GM21515 (cell line): ENCODE data around the gene AOAH.

Source experiments
- ATAC-seq: cut with Tn5 transposase; IDR thresholded peaks from one replicate; pipeline ENCODE4 v1.9.1; 2021; ENCODE audit not compliant: unreplicated experiment

AOAH gene

GRCh38 chr7:36636126-36636525 lies 88.2 kb downstream of the AOAH start:
- ATAC-seq: no peak

GRCh38 chr7:36635091-36635490 lies 89.2 kb downstream of the AOAH start:
- ATAC-seq: no peak

DNA sequence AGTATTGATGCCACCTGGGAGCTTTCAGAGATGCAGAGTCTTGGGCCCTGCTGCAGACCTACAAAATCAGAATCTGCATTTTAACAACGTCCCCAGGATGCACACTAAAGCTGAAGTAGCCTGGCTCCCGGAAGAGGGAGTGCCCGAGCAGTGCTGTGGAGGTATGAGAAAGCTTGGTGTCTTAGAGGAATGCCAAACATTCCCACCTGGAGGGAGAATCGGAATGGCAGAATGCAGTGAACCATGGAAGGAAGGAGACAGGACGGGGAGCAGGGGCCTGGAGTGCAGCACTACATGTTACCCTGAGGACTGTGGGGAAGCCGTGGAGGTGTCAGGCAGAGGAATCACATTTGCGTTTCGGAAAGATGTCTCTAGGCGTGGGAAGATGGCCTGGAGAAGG lies 90.9 kb downstream of the AOAH start:
- ATAC-seq: no peak

DNA sequence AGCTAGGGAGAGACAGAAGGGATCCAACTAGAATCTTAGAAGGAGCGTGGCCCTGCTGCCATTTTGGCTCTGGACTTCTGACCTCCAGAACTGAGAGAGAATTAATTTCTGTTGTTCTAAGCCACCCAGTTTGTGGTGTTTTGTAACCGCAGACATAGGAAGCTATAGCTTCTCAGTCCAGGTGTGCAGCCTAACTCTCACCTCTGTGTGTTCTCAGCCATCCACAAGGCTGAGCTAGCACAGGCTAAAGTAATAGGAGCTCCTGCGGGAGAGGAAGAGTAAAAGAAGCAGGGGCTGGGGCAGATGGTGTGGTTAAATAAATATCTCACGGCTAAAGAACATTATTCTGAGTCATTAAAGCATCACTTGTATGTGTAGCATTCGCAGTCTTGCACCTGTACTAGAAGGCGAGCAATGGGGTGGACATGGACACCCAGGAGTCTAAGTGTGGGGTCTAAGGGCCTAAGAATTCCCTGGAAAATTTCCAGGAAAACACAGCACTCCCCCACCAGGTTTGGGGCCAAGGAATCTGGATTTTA lies 94.1 kb downstream of the AOAH start:
- ATAC-seq: no peak

GRCh38 chr7:36629351-36629750 lies 94.9 kb downstream of the AOAH start:
- ATAC-seq: no peak

DNA sequence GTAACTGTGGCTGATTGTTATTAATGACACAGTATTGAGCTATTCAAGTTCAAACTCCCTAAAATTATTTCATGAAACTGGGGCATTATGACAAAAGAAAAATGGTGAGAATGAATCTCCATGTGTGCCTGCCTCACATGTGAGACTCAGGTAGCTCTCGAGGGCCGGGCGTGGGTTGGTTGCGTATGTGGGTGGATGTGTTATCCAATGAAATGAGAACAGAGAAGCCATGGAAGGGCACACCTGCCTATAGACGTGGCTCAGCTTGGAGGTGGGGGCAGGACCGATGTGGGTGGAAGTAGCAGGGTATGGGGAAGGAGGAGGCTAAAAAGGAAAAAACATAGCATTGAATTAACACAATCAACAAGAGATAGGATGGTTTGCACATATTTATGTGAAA lies 96.5 kb downstream of the AOAH start:
- ATAC-seq: no peak

DNA sequence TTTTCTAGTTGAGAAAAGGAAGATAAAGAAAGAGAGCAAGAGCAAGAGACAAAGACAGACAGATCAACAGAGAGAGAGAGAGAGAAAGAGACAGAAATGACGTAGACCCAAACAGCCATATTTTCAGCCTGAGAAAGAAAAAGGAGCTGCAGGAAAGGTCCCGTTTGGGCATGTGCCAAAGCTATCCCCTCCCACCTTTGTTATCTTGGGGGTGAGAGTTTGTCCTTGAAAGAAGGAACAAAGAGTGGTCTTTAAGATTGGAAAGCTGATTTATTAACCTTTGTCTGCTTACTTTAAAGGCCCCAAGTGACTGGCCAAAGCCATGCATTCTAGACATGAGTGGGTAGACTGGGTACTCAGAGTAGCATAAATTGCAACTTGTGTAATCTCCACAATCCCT lies 98.2 kb downstream of the AOAH start:
- ATAC-seq: no peak

- ATAC-seq: no peak
Observed at GRCh38 chr7:36625247-36625646, 99.0 kb downstream of the AOAH start.

DNA sequence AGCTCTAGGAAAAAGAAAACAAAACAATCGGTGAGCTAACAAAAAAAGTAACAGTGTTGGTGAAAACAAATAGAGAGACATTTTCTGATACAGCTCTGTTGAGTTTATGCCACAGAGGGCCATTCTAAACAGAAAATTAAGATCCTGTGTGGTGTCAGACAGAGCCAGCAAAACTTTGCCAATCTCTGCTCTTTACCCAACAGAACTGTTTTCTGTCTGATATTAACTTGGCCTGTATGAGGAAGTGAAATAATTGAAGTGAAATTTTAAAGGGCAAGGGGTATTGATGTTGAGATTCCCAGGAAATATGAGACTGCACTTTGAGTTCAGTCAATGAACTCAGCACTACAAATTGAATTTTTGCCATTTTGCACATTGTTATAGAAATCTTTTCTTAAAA lies 101.0 kb downstream of the AOAH start:
- no peak for ATAC-seq

- no peak for ATAC-seq
Observed at GRCh38 chr7:36621396-36621795, 102.9 kb downstream of the AOAH start.

DNA sequence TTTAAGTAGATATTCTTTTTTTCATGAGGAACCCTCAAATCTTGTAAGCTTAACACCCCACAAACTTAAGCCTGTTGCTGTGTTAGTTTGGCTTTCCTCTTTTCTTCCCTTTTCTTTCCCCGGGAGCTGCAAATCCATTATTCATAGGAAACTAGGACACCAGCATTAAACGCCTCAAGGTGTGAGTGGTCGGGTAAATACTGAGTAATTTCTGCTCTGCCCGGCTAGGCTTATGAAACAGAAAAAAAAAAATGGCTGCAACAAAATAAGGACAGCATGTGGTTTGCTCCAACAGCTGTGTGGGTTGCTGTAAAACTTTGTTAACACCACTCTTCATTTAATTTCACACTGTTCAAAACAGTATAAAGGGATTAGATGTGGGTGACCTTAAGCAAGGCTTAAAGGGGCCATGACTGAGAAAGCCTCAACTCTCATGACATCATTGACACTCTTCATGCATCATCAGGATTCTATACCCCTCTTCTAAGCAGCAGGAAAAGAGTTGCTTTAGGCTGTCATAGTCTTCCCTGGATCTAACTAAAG lies 104.1 kb downstream of the AOAH start:
- no peak for ATAC-seq

GRCh38 chr7:36617408-36617807 lies 106.9 kb downstream of the AOAH start:
- no peak for ATAC-seq

- no peak for ATAC-seq
Observed at GRCh38 chr7:36615852-36616540, 108.3 kb downstream of the AOAH start.

- no peak for ATAC-seq
Observed at GRCh38 chr7:36614959-36615358, 109.3 kb downstream of the AOAH start.

- no peak for ATAC-seq
Observed at GRCh38 chr7:36613031-36613614, 111.2 kb downstream of the AOAH start.

DNA sequence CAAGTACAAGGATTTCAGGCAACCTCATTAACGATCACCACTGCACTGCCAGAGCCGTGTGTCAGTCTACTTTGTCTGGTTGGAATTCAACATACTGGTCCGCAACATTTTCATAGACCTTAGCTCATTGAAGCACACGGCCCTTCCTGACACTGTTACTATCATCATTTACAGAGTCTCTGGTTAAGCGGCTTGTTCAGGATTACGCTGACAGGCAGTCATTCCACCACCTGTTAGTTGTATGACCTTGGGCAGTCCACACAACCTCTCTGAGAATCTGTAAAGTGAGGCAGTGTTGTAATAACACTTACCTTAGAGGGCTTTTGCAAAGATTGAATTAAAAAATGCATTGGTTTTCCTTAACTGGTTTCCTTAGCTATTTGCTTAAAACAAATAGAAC lies 112.6 kb downstream of the AOAH start:
- no peak for ATAC-seq

- ATAC-seq: no peak
Observed at GRCh38 chr7:36607721-36608095, 116.6 kb downstream of the AOAH start.

- no peak for ATAC-seq
Observed at GRCh38 chr7:36606976-36607720, 117.1 kb downstream of the AOAH start.

DNA sequence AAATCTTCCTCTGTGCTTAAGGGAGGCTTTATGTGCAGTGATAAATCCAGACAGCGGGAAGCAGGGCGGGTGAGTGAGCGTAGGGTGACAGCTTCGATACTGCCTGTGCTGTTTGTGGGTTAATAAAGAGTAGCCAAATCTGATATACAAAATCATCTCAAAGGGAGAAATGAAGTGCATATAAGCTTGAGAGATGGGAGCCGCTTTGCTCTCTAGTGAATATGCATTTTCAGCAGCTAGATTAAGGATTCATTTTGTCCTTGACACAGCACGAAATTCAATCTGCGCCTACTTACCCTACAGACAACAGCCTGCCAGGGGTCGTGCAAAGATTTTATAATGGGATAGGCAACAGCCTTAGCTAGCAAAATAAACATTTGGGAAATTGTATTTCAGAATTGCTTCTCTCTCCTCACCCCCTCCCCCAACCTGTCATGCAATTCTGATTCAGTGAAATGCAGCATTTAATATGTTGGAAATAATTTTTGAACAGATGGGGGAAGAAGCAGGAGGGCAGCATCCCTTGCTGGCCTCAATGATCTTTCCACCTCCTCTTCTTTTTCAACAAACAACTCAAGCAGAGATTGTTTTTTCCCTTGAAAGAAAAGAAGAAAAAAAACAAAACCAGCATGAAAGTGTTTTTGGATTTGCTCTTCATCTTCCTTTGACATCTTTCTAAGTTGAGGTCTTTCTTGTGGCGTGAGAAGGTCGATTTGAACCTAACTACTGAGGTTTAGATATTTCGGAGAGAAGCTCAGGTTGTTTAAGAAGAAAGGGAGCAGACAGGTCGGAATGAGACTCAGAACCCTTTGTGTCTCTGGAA lies 117.9 kb downstream of the AOAH start:
- no peak for ATAC-seq

DNA sequence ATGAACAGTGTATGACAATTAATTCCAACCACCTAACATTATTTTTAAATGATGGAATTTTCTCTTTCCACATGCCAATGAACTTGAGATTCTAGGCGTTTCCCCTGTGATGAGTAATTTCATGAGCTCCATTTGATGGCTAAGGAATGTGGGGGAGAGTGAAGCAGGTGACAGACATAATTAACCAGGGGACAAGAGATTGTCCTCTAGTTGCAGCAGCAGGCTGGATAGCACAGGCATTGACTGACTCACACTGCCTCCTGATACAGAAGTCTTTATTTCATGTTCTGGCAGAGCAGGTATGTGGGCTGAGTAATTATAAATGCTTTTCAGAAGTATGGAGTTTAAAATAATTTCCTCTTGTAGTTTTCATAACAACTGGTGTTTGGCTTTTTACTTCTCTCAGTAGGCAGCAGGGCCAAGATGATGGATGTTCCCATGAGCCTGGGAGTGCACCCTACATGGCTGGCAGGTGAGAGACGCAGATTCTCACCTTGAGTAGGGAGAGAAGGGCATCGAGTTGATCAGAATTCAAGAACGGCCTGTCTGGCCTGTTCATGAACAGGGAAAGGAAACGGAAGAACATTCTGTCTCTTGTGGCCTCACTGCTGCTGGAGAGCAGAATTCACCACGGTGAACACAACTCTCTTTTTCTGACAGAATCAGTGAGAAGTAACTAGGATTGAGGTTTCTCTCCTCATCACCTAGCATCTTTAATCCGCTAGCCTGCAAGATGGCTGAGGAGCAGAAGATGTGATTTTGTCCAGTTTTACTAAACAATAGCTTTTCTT lies 118.8 kb downstream of the AOAH start:
- no peak for ATAC-seq
